SK-N-SH (cell line): ENCODE data around the gene R3HDM1.
"Not testable (repeated sequence)": the region's sequence is repeated elsewhere in the genome, so short reads cannot be mapped to it uniquely, and the experiment has no call there.

ENCODE experiments used
- CTCF ChIP-seq: fragments of 200-600 bp; sonication (generic); IDR thresholded peaks from 2 replicates; pipeline ENCODE4 v1.6.1; 2017; ENCODE audit warnings: antibody characterized with exemption, mild to moderate bottlenecking, moderate library complexity
- EP300 ChIP-seq, 2 experiments: IDR thresholded peaks; 2 replicates each; pipeline versions ENCODE4 v1.4.0 to v1.6.1; 2012; ENCODE audit warnings: borderline replicate concordance in 1 of 2, low read depth in 1 of 2, low read length in 1 of 2
- NRF1 ChIP-seq: IDR thresholded peaks from 2 replicates; pipeline ENCODE4 v1.6.1; 2012; ENCODE audit warnings: low read depth, mild to moderate bottlenecking, low read length
- PBX3 ChIP-seq: IDR thresholded peaks from 2 replicates; pipeline ENCODE4; 2012
- POLR2AphosphoS5 ChIP-seq: IDR thresholded peaks from 2 replicates; pipeline ENCODE4 v1.6.1; 2012; ENCODE audit warnings: low read depth, low read length
- RCOR1 ChIP-seq: fragments of 150-350 bp; IDR thresholded peaks from 2 replicates; pipeline ENCODE4 v1.6.1; 2017; ENCODE audit warnings: antibody characterized with exemption, low read length
- SMC3 ChIP-seq: IDR thresholded peaks from 2 replicates; pipeline ENCODE4 v1.6.1; 2012; ENCODE audit warnings: low read depth, low read length, improper control_type of control experiment
- TAF1 ChIP-seq: IDR thresholded peaks from 2 replicates; pipeline ENCODE4 v1.6.1; 2012; ENCODE audit warnings: low read depth, mild to moderate bottlenecking, low read length, moderate library complexity, borderline replicate concordance
- TEAD4 ChIP-seq: IDR thresholded peaks from 2 replicates; pipeline ENCODE4 v1.4.0; 2012; ENCODE audit warnings: mild to moderate bottlenecking, borderline replicate concordance; ENCODE audit not compliant: insufficient read depth
- YY1 ChIP-seq: IDR thresholded peaks from 2 replicates; pipeline ENCODE4 v1.4.0; 2012; ENCODE audit warnings: low read depth, mild to moderate bottlenecking

GRCh38 chr2:135533545-135533944 is 2.3 kb downstream of the R3HDM1 start:
- TF ChIP-seq RCOR1; CTCF; YY1; PBX3; SMC3; TEAD4; POLR2AphosphoS5; TAF1; NRF1; EP300 (IDR thresholded peaks at IDR 0.05; ENCODE audit: borderline replicate concordance in 1 of 2, low read depth in 1 of 2, low read length in 1 of 2): not testable (repeated sequence)
